DND-41 (cell line): ENCODE results near the gene NPNT.

Experiments
- EZH2 ChIP-seq: IDR thresholded peaks from 3 replicates; pipeline ENCODE4 v1.6.1; 2012; ENCODE audit warnings: borderline replicate concordance, low read depth, mild to moderate bottlenecking, moderate library complexity, low read length, inconsistent platforms; ENCODE audit not compliant: severe bottlenecking
- TF ChIP-seq, protein P1 (sequence below): IDR thresholded peaks from 2 replicates; pipeline ENCODE4 v1.5.1; 2012; ENCODE audit warnings: borderline replicate concordance, low read length, moderate library complexity, mild to moderate bottlenecking; ENCODE audit not compliant: poor library complexity, severe bottlenecking; ENCODE audit errors: extremely low read depth

DNA sequence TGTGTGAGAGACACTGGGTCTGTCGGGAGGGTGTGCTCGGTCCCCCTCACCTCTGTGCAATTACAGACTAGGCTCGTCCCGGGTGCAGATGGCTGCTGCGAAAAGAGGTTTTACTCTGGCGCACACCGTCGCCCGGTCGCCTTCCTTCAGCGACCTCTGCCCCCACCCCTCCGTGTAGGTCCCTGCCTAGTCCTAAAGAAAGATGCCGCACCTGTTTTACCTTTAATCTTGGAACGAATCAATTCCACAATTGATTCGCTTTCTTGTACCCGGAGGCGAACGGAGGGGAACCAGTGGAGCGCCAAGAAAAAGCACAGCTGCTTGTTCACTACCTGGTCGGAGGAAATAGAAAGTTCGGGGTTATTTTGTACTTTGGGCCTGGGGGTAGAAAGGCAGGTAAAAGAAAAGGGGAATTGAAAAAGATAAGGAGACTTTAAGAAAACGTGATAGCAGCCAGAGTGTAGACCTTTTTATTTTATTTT is 1.2 kb downstream of the NPNT start:
- no peak for TF ChIP-seq EZH2
- TF ChIP-seq, protein P1, sequence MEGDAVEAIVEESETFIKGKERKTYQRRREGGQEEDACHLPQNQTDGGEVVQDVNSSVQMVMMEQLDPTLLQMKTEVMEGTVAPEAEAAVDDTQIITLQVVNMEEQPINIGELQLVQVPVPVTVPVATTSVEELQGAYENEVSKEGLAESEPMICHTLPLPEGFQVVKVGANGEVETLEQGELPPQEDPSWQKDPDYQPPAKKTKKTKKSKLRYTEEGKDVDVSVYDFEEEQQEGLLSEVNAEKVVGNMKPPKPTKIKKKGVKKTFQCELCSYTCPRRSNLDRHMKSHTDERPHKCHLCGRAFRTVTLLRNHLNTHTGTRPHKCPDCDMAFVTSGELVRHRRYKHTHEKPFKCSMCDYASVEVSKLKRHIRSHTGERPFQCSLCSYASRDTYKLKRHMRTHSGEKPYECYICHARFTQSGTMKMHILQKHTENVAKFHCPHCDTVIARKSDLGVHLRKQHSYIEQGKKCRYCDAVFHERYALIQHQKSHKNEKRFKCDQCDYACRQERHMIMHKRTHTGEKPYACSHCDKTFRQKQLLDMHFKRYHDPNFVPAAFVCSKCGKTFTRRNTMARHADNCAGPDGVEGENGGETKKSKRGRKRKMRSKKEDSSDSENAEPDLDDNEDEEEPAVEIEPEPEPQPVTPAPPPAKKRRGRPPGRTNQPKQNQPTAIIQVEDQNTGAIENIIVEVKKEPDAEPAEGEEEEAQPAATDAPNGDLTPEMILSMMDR: no peak
